Measurements from ENCODE around the gene IL1RAPL1.

The IL1RAPL1 gene

GRCh38 chrX:29545878-29546277, 958.6 kb downstream of the IL1RAPL1 start:
- no peak for DNase-seq

- DNase-seq = no peak
Observed at GRCh38 chrX:29547877-29548276, 960.6 kb downstream of the IL1RAPL1 start.

GRCh38 chrX:29553542-29553941, 966.3 kb downstream of the IL1RAPL1 start:
- DNase-seq = no peak

GRCh38 chrX:29555465-29556091, 968.3 kb downstream of the IL1RAPL1 start:
- DNase-seq = no peak

- DNase-seq = no peak
Observed at GRCh38 chrX:29560065-29560464, 972.8 kb downstream of the IL1RAPL1 start.

- no peak for DNase-seq
Observed at GRCh38 chrX:29561417-29561816, 974.2 kb downstream of the IL1RAPL1 start.

GRCh38 chrX:29580560-29580959, 993.3 kb downstream of the IL1RAPL1 start:
- no peak for DNase-seq

GRCh38 chrX:29581223-29581622, 994.0 kb downstream of the IL1RAPL1 start:
- no peak for DNase-seq

GRCh38 chrX:29587107-29587506, 999.9 kb downstream of the IL1RAPL1 start:
- no peak for DNase-seq

GRCh38 chrX:29590921-29591320, 1003.7 kb downstream of the IL1RAPL1 start:
- no peak for DNase-seq

GRCh38 chrX:29604381-29604780, 1017.1 kb downstream of the IL1RAPL1 start:
- no peak for DNase-seq

GRCh38 chrX:29617276-29617675, 1030.0 kb downstream of the IL1RAPL1 start:
- DNase-seq = no peak

GRCh38 chrX:29617725-29618124, 1030.5 kb downstream of the IL1RAPL1 start:
- no peak for DNase-seq

GRCh38 chrX:29627833-29628232, 1040.6 kb downstream of the IL1RAPL1 start:
- DNase-seq = no peak

GRCh38 chrX:29634516-29634915, 1047.3 kb downstream of the IL1RAPL1 start:
- no peak for DNase-seq

GRCh38 chrX:29636331-29636730, 1049.1 kb downstream of the IL1RAPL1 start:
- DNase-seq = no peak

GRCh38 chrX:29640106-29640505, 1052.9 kb downstream of the IL1RAPL1 start:
- no peak for DNase-seq

GRCh38 chrX:29641461-29641860, 1054.2 kb downstream of the IL1RAPL1 start:
- DNase-seq = no peak

- no peak for DNase-seq
Observed at GRCh38 chrX:29643181-29643580, 1055.9 kb downstream of the IL1RAPL1 start.

- no peak for DNase-seq
Observed at GRCh38 chrX:29648161-29648560, 1060.9 kb downstream of the IL1RAPL1 start.

- DNase-seq = no peak
Observed at GRCh38 chrX:29652484-29652883, 1065.2 kb downstream of the IL1RAPL1 start.

GRCh38 chrX:29653721-29654120, 1066.5 kb downstream of the IL1RAPL1 start:
- DNase-seq = no peak

GRCh38 chrX:29659911-29660310, 1072.7 kb downstream of the IL1RAPL1 start:
- no peak for DNase-seq

GRCh38 chrX:29661290-29661689, 1074.0 kb downstream of the IL1RAPL1 start:
- DNase-seq = no peak

- DNase-seq = no peak
Observed at GRCh38 chrX:29662101-29662500, 1074.9 kb downstream of the IL1RAPL1 start.
